ENCODE data around the gene IL1F10.

Gene IL1F10

DNA sequence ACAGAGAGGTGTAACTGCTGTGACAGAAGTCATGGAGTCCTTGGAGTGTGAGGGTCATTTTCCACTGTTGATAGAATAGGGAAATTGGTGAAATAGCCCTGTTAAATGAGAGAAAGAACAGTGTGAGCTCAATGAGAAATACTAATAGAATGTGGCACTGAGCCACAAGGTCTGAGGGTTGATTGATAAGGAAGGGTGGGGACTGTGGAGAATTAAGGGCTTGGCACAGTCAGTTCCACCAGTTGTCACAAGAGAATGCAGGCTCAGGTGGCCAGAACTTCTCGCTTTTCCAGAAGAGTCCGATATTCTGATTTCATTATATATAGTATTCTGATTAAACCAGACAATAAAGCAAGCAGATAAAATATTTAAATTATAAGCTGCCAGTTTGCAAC lies 50.5 kb downstream of the IL1F10 start:
- no peak overlapping the region for H3K4me2 ChIP-seq (ENCODE audit: low read length)
- no peaks in the 10 kb centered on the region for H3K9me3 ChIP-seq (ENCODE audit: control insufficient read depth, insufficient read depth, low read length)
- no peaks in the 10 kb centered on the region for H3K36me3 ChIP-seq (ENCODE audit: control insufficient read depth, low read length)

DNA sequence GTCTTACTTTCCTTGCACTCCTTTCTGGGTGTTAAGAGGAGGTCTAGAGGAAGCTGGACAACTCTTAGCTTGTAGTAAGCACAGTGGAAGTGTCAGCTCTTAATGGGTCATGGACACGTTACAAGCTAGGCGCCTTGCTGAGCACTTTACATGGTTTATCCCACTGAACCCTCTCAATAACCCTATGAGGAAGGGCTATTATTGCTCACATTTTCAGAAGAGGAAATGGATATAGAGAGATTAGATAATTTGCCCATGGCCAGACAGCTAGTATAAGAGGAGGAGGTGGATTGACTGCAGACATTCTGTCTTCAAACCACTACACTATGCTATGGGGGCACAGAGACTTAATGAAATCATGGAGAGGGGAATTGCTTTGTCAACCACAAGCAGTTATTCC lies 51.3 kb downstream of the IL1F10 start:
- TF ChIP-seq, protein P1, sequence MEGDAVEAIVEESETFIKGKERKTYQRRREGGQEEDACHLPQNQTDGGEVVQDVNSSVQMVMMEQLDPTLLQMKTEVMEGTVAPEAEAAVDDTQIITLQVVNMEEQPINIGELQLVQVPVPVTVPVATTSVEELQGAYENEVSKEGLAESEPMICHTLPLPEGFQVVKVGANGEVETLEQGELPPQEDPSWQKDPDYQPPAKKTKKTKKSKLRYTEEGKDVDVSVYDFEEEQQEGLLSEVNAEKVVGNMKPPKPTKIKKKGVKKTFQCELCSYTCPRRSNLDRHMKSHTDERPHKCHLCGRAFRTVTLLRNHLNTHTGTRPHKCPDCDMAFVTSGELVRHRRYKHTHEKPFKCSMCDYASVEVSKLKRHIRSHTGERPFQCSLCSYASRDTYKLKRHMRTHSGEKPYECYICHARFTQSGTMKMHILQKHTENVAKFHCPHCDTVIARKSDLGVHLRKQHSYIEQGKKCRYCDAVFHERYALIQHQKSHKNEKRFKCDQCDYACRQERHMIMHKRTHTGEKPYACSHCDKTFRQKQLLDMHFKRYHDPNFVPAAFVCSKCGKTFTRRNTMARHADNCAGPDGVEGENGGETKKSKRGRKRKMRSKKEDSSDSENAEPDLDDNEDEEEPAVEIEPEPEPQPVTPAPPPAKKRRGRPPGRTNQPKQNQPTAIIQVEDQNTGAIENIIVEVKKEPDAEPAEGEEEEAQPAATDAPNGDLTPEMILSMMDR (IDR thresholded peaks at IDR 0.05; ENCODE audit: low read depth, low read length, poor library complexity, severe bottlenecking), result no peak
- Histone ChIP-seq H3K27ac (ENCODE audit: low read depth, low read length) (no peak overlapping the region), H3K4me3 (ENCODE audit: low read length) (no peak overlapping the region), H3K4me1 (ENCODE audit: control insufficient read depth, low read length) (peaks cover 19% of the 10 kb centered on the region), H3K9me2 (replicated peaks; ENCODE audit: control insufficient read depth, low read length) (no peaks in the 10 kb centered on the region), H4K20me1 (ENCODE audit: control insufficient read depth, insufficient read depth, low read depth, low read length) (no peaks in the 10 kb centered on the region), H3K36me3 (ENCODE audit: control insufficient read depth, low read length) (no peaks in the 10 kb centered on the region), H3F3A (ENCODE audit: control insufficient read depth, insufficient read depth) (no peaks in the 10 kb centered on the region), H3K9me3 (ENCODE audit: control insufficient read depth, insufficient read depth, low read length) (no peaks in the 10 kb centered on the region), H3K4me2 (ENCODE audit: low read length) (no peak overlapping the region), H3K79me2 (ENCODE audit: control insufficient read depth, low read length) (no peaks in the 10 kb centered on the region), H3K27me3 (ENCODE audit: control insufficient read depth, low read length) (peaks cover 6% of the 10 kb centered on the region)

More for the DNA sequence above, 50.5 kb downstream of the IL1F10 start:
- Histone ChIP-seq H4K20me1 (ENCODE audit: control insufficient read depth, insufficient read depth, low read depth, low read length) (no peaks in the 10 kb centered on the region), H3K4me1 (ENCODE audit: control insufficient read depth, low read length) (peaks cover 19% of the 10 kb centered on the region), H3K79me2 (ENCODE audit: control insufficient read depth, low read length) (no peaks in the 10 kb centered on the region), H3F3A (ENCODE audit: control insufficient read depth, insufficient read depth) (no peaks in the 10 kb centered on the region), H3K4me3 (ENCODE audit: low read length) (no peak overlapping the region), H3K27me3 (ENCODE audit: control insufficient read depth, low read length) (peaks cover 11% of the 10 kb centered on the region), H3K27ac (ENCODE audit: low read depth, low read length) (no peak overlapping the region), H3K9me2 (replicated peaks; ENCODE audit: control insufficient read depth, low read length) (no peaks in the 10 kb centered on the region)
- TF ChIP-seq EZH2phosphoT487 (IDR thresholded peaks at IDR 0.05; ENCODE audit: borderline replicate concordance, low read length), result no peak

DNA sequence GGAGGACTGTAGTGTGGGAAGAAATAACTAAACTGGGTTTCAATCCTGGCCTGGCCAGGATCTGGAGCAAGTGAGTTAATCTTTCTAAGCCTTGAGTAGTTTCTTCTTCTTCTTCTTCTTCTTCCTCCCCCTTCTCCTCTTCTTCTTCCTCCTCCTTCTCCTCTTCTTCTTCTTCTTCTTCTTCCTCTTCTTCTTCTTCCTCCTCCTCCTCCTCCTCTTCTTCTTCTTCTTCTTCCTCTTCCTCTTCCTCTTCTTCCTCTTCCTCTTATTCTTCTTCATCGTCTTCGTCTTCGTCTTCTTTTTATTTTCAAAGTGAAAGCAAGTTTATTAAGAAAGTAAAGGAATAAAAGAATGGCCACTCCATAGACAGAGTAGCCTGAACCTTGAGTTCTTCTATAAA lies 53.1 kb downstream of the IL1F10 start:
- H3K27ac ChIP-seq (ENCODE audit: low read depth, low read length), result no peak overlapping the region
- no peaks in the 10 kb centered on the region for H3F3A ChIP-seq (ENCODE audit: control insufficient read depth, insufficient read depth)
- H3K4me2 ChIP-seq (ENCODE audit: low read length), result peak overlapping the region; percentile 17
- peak overlapping the region; percentile 14; the same call in 1 of the 2 replicates for H3K4me3 ChIP-seq (ENCODE audit: low read length)
- peaks cover 19% of the 10 kb centered on the region for H3K4me1 ChIP-seq (ENCODE audit: control insufficient read depth, low read length)
- H3K36me3 ChIP-seq (ENCODE audit: control insufficient read depth, low read length), result no peaks in the 10 kb centered on the region
- no peaks in the 10 kb centered on the region for H3K9me2 ChIP-seq (replicated peaks; ENCODE audit: control insufficient read depth, low read length)
- H3K79me2 ChIP-seq (ENCODE audit: control insufficient read depth, low read length), result no peaks in the 10 kb centered on the region
- 0 out of 2 replicates have a peak, but pooled peaks cover 3% of the 10 kb centered on the region for H3K27me3 ChIP-seq (ENCODE audit: control insufficient read depth, low read length)
- no peaks in the 10 kb centered on the region for H3K9me3 ChIP-seq (ENCODE audit: control insufficient read depth, insufficient read depth, low read length)
- H4K20me1 ChIP-seq (ENCODE audit: control insufficient read depth, insufficient read depth, low read depth, low read length), result no peaks in the 10 kb centered on the region
- no peak for TF ChIP-seq EZH2phosphoT487 (IDR thresholded peaks at IDR 0.05; ENCODE audit: borderline replicate concordance, low read length)
- TF ChIP-seq, protein P1 (IDR thresholded peaks at IDR 0.05; ENCODE audit: low read depth, low read length, poor library complexity, severe bottlenecking), result no peak

DNA sequence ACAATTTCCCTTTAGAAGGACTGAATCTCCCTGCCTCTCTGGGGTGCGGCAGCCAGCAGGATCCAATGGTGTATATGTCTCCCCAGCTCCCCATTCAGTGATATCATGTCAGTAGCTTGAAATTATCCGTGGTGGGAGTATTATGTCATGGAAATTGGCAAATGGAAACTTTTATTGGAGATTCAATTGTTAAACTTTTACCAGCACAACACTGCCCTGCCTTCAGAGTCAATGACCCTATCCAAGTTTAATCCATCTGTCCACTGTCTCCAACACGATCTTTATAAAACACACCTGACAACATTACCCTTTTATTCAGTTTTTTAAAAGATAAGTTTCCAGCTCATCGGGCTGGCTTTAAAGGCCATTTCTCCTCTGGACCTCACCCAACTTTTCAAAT lies 54.6 kb downstream of the IL1F10 start:
- Histone ChIP-seq H3K27ac (ENCODE audit: low read depth, low read length) (no peak overlapping the region), H3K4me3 (ENCODE audit: low read length) (no peak overlapping the region)
- TF ChIP-seq, protein P1 (IDR thresholded peaks at IDR 0.05; ENCODE audit: low read depth, low read length, poor library complexity, severe bottlenecking), result no peak
- no peak for TF ChIP-seq EZH2phosphoT487 (IDR thresholded peaks at IDR 0.05; ENCODE audit: borderline replicate concordance, low read length)

More for the DNA sequence above, 54.6 kb downstream of the IL1F10 start:
- H3K4me2 ChIP-seq (ENCODE audit: low read length), result no peak overlapping the region
- H3K27me3 ChIP-seq (ENCODE audit: control insufficient read depth, low read length), result 0 out of 2 replicates have a peak, but pooled peaks cover 3% of the 10 kb centered on the region
- H3K4me1 ChIP-seq (ENCODE audit: control insufficient read depth, low read length), result peaks cover 19% of the 10 kb centered on the region
- no peaks in the 10 kb centered on the region for H3K9me3 ChIP-seq (ENCODE audit: control insufficient read depth, insufficient read depth, low read length)
- H3F3A ChIP-seq (ENCODE audit: control insufficient read depth, insufficient read depth), result no peaks in the 10 kb centered on the region
- H3K79me2 ChIP-seq (ENCODE audit: control insufficient read depth, low read length), result no peaks in the 10 kb centered on the region
- no peaks in the 10 kb centered on the region for H3K9me2 ChIP-seq (replicated peaks; ENCODE audit: control insufficient read depth, low read length)
- H4K20me1 ChIP-seq (ENCODE audit: control insufficient read depth, insufficient read depth, low read depth, low read length), result no peaks in the 10 kb centered on the region
- no peaks in the 10 kb centered on the region for H3K36me3 ChIP-seq (ENCODE audit: control insufficient read depth, low read length)

Data from DOHH2 (cell line).